Neutrophil (primary cell): ENCODE results near the gene TNFRSF18.

ENCODE experiments used
- H3K27ac ChIP-seq: fragments of 200-600 bp; sonication (generic); 2 replicates; pipeline ENCODE4 v1.5.1; 2016; ENCODE audit warnings: mild to moderate bottlenecking, moderate library complexity
- H3K27me3 ChIP-seq: fragments of 200-600 bp; sonication (generic); 2 replicates; pipeline ENCODE4 v1.6.0; 2016; ENCODE audit warnings: mild to moderate bottlenecking
- H3K36me3 ChIP-seq: fragments of 200-600 bp; sonication (generic); 2 replicates; pipeline ENCODE4 v1.5.1; 2017
- H3K4me1 ChIP-seq, 2 experiments: fragments of 200-600 bp in 1 of 2; sonication (generic) in 1 of 2; 1 replicate in 1 of 2; 2 replicates in 1 of 2; pipeline versions ENCODE4 v1.5.1 to v1.6.1; 2013 to 2016; ENCODE audit warnings: low read depth in 1 of 2, low read length in 1 of 2, mild to moderate bottlenecking in 1 of 2, moderate library complexity in 1 of 2; ENCODE audit not compliant: control insufficient read depth in 1 of 2, insufficient read depth in 1 of 2
- H3K4me3 ChIP-seq, 2 experiments: fragments of 200-600 bp in 1 of 2; sonication (generic) in 1 of 2; 1 replicate in 1 of 2; 2 replicates in 1 of 2; pipeline ENCODE4 v1.5.1; 2013 to 2016; ENCODE audit warnings: low read depth in 1 of 2, low read length in 1 of 2, mild to moderate bottlenecking in 1 of 2, moderate library complexity in 1 of 2
- H3K9me3 ChIP-seq: fragments of 200-600 bp; sonication (generic); 2 replicates; pipeline ENCODE4 v1.5.1; 2016
- TF ChIP-seq, protein P1 (sequence below): fragments of 200-600 bp; sonication (generic); IDR thresholded peaks from 2 replicates; pipeline ENCODE4 v1.5.1; 2016; ENCODE audit warnings: antibody characterized with exemption

The TNFRSF18 gene

DNA sequence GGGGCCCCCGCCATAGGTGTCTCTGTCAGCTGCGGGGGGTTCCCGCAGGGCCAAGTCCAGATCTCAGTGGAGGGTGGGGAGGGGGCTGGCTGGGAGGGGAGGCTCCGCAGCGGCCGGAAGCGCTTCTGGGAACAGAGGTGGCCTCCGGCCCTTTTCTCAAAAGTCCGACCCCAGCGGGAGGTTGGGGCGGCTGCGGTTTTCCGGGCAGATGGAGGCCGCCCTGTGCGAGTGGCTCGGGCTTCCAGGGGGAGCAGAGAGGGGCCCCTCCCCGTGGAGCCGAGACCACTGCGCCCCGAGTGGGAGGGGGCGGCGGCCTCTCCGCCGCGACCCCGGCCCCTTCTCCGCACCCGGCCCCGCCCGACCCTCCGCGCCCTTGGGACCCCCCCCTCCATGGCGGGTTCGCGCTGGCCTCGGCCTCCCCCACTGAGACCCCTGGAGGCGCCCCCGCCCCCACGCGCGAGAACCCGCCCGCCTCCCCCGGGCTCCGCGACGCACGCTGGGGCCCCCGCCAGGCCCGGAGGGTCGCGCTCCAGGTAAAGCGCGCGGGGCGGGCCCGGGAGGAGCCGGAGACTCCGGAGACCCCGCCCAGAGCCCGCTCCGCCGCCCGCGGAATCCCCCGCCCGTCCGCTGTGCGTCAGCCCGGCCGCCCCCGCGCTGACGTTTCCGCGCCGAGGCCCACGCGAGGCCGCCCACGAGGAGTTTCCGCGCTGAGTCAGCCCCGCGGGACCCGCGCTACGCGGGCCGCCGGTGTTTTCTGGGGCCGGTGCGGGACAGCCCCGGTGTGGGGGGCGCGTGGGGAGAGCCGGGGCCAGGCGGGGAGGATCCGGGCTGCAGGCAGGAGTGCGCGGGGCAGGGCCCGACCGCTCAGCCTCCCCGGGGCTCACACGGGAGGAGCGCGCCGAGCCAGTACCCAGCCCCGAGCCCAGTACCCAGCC lies 5.2 kb downstream of the TNFRSF18 start:
- peaks cover 0 to 3% of the 10 kb centered on the region in 2 experiments for H3K4me1 ChIP-seq
- TF ChIP-seq, protein P1, sequence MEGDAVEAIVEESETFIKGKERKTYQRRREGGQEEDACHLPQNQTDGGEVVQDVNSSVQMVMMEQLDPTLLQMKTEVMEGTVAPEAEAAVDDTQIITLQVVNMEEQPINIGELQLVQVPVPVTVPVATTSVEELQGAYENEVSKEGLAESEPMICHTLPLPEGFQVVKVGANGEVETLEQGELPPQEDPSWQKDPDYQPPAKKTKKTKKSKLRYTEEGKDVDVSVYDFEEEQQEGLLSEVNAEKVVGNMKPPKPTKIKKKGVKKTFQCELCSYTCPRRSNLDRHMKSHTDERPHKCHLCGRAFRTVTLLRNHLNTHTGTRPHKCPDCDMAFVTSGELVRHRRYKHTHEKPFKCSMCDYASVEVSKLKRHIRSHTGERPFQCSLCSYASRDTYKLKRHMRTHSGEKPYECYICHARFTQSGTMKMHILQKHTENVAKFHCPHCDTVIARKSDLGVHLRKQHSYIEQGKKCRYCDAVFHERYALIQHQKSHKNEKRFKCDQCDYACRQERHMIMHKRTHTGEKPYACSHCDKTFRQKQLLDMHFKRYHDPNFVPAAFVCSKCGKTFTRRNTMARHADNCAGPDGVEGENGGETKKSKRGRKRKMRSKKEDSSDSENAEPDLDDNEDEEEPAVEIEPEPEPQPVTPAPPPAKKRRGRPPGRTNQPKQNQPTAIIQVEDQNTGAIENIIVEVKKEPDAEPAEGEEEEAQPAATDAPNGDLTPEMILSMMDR = no peak
- H3K4me3 ChIP-seq = no peak overlapping the region
- no peaks in the 10 kb centered on the region for H3K36me3 ChIP-seq
- H3K27me3 ChIP-seq = peaks cover 82% of the 10 kb centered on the region
- H3K27ac ChIP-seq = no peak overlapping the region
- no peaks in the 10 kb centered on the region for H3K9me3 ChIP-seq

GRCh38 chr1:1199961-1200875 lies 6.2 kb downstream of the TNFRSF18 start:
- peaks cover 79% of the 10 kb centered on the region for H3K27me3 ChIP-seq
- TF ChIP-seq, protein P1 = no peak
- no peaks in the 10 kb centered on the region for H3K36me3 ChIP-seq
- no peak overlapping the region for H3K4me3 ChIP-seq
- H3K9me3 ChIP-seq = no peaks in the 10 kb centered on the region
- peaks cover 0 to 3% of the 10 kb centered on the region in 2 experiments for H3K4me1 ChIP-seq
- no peak overlapping the region for H3K27ac ChIP-seq

- Histone ChIP-seq H3K27me3 (peaks cover 71% of the 10 kb centered on the region), H3K9me3 (no peaks in the 10 kb centered on the region), H3K36me3 (no peaks in the 10 kb centered on the region), H3K4me3 (no peak overlapping the region), H3K4me1 (peaks cover 0 to 3% of the 10 kb centered on the region in 2 experiments), H3K27ac (no peak overlapping the region)
- TF ChIP-seq, protein P1 = no peak
Observed at GRCh38 chr1:1199141-1199960, 7.0 kb downstream of the TNFRSF18 start.

- Histone ChIP-seq H3K9me3 (no peaks in the 10 kb centered on the region), H3K27me3 (peaks cover 70% of the 10 kb centered on the region), H3K36me3 (no peaks in the 10 kb centered on the region), H3K4me3 (no peak overlapping the region), H3K27ac (no peak overlapping the region), H3K4me1 (peaks cover 0 to 3% of the 10 kb centered on the region in 2 experiments)
- TF ChIP-seq, protein P1 = no peak
Observed at GRCh38 chr1:1198423-1199140, 7.8 kb downstream of the TNFRSF18 start.
